Upper lobe of right lung (tissue), 1 donor: ENCODE data around the gene PTP4A1. TPM values are rescaled to one million over a fixed set of nuclear protein-coding genes. Genes with fewer than 3 reads are reported as not detected.
A peak's percentile ranks its signal among the peaks of the same experiment; 100 is the strongest.

Experiments used
- ATAC-seq: fragments of 200-7000 bp; cut with Tn5 transposase; one replicate; pipeline ENCODE4 v1.9.1; 2020; ENCODE audit warnings: mild to moderate bottlenecking, moderate library complexity
- DNase-seq: peaks from one replicate; pipeline ENCODE4 v3.0.0-alpha.2; 2020
- H3K27ac ChIP-seq: fragments of 200-600 bp; one replicate; pipeline ENCODE4 v1.8.0; 2022
- H3K27me3 ChIP-seq: fragments of 200-600 bp; one replicate; pipeline ENCODE4 v1.8.0; 2022; ENCODE audit warnings: mild to moderate bottlenecking
- H3K36me3 ChIP-seq: fragments of 200-600 bp; one replicate; pipeline ENCODE4 v1.8.0; 2022
- H3K4me1 ChIP-seq: fragments of 200-600 bp; one replicate; pipeline ENCODE4 v1.8.0; 2022
- H3K4me3 ChIP-seq: fragments of 200-600 bp; one replicate; pipeline ENCODE4 v1.8.0; 2022; ENCODE audit warnings: mild to moderate bottlenecking
- H3K9me3 ChIP-seq: fragments of 200-600 bp; one replicate; pipeline ENCODE4 v1.8.0; 2022
- CTCF ChIP-seq: fragments of 200-600 bp; IDR thresholded peaks from one replicate; pipeline ENCODE4 v1.8.0; 2022; ENCODE audit warnings: antibody characterized with exemption
- intact Hi-C: fragments of 100-400 bp; cut with DNase I; formaldehyde crosslinking; loops from one replicate; pipeline ENCODE4 v1.11.0; 2022
- total RNA-seq: library from RNA; stranded (reverse); fragmentation: NEBNext Ultra II Directional; extraction: Animal tissue kit (Norgen Biotek cat#: 25700); gene quantifications from one replicate; pipeline ENCODE4 v1.2.1, GENCODE V29; 2021
- donor health status: DM: no; HTN: yes; CAD: no; lungs with severe emphysema.

Gene PTP4A1
- total RNA-seq, 1 donor from 2014 or later: 55.6 TPM

GRCh38 chr6:63598049-63599036, 26.1 kb downstream of the PTP4A1 start:
- Histone ChIP-seq H3K27ac (no peak overlapping the region), H3K27me3 (peaks cover 4% of the 10 kb centered on the region), H3K36me3 (no peaks in the 10 kb centered on the region), H3K9me3 (no peaks in the 10 kb centered on the region), H3K4me3 (peak overlapping the region; percentile 56), H3K4me1 (peaks cover 9% of the 10 kb centered on the region)
- intact Hi-C loops: loop anchor here (10.0 kb wide), 1 partner anchor 166 kb away; no protein-coding TSS in a partner anchor
- ATAC-seq (peak; percentile 99), DNase-seq (peak; percentile 76)
- TF ChIP-seq CTCF: peak; percentile 92

GRCh38 chr6:63599243-63599642, 27.0 kb downstream of the PTP4A1 start:
- H3K36me3 ChIP-seq: no peaks in the 10 kb centered on the region
- no peaks in the 10 kb centered on the region for H3K9me3 ChIP-seq
- H3K4me3 ChIP-seq: no peak overlapping the region
- no peak for TF ChIP-seq CTCF
- H3K4me1 ChIP-seq: peaks cover 9% of the 10 kb centered on the region
- ATAC-seq (no peak), DNase-seq (no peak)
- H3K27me3 ChIP-seq: peaks cover 4% of the 10 kb centered on the region
- intact Hi-C loops: loop anchor here (10.0 kb wide), 1 partner anchor 166 kb away; no protein-coding TSS in a partner anchor
- H3K27ac ChIP-seq: no peak overlapping the region

GRCh38 chr6:63600136-63600535, 27.9 kb downstream of the PTP4A1 start:
- Histone ChIP-seq H3K9me3 (no peaks in the 10 kb centered on the region), H3K4me1 (peaks cover 9% of the 10 kb centered on the region), H3K36me3 (no peaks in the 10 kb centered on the region), H3K27ac (no peak overlapping the region), H3K27me3 (peaks cover 4% of the 10 kb centered on the region), H3K4me3 (no peak overlapping the region)
- TF ChIP-seq CTCF: no peak
- ATAC-seq (peak; percentile 31), DNase-seq (no peak)
- intact Hi-C loops: no loop called here

GRCh38 chr6:63609231-63609630, 37.0 kb downstream of the PTP4A1 start:
- H3K4me1 ChIP-seq: no peaks in the 10 kb centered on the region
- H3K27ac ChIP-seq: no peak overlapping the region
- no peak overlapping the region for H3K4me3 ChIP-seq
- H3K9me3 ChIP-seq: no peaks in the 10 kb centered on the region
- H3K36me3 ChIP-seq: no peaks in the 10 kb centered on the region
- intact Hi-C loops: no loop called here
- no peak for DNase-seq
- ATAC-seq: peak; percentile 24
- no peaks in the 10 kb centered on the region for H3K27me3 ChIP-seq
- TF ChIP-seq CTCF: no peak

- intact Hi-C loops: no loop called here
- Histone ChIP-seq H3K36me3 (no peaks in the 10 kb centered on the region), H3K4me1 (no peaks in the 10 kb centered on the region), H3K27ac (no peak overlapping the region), H3K9me3 (no peaks in the 10 kb centered on the region), H3K4me3 (no peak overlapping the region), H3K27me3 (no peaks in the 10 kb centered on the region)
- DNase-seq (no peak), ATAC-seq (no peak)
- no peak for TF ChIP-seq CTCF
Measured at GRCh38 chr6:63610944-63611343, 38.7 kb downstream of the PTP4A1 start.
